ENCODE data around the gene GSG1L2. TPM values are rescaled to one million over a fixed set of nuclear protein-coding genes. Genes with fewer than 3 reads are reported as not detected.
"Not testable (repeated sequence)": the region's sequence is repeated elsewhere in the genome, so short reads cannot be mapped to it uniquely, and the experiment has no call there.

The GSG1L2 gene
- total and polyA plus RNA-seq, 2 donors from 2014 or later = not detected

DNA sequence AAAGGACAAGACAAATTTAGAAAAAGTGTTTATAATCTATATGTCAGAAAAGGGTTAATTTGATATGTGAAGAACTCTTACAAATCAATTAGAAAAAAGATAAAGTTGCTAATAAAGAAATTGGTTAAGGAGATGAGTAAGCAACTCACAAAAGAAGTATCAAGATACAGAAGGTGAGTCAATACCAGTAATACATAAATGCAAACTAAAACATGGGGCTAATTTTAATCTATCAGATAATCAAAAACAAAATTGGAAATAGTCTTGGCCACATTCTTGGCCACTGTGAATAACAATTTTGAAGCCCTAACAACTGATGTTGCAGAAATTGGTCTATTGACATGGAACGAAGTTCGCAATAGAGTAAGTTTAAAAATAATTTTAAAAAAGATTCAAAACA is 37.3 kb downstream of the GSG1L2 start:
- no peaks in the 10 kb centered on the region for H3K36me3 ChIP-seq (ENCODE audit: control insufficient read depth in 2 of 3, insufficient read depth in 3 of 3, low read length in 3 of 3)
- FAIRE-seq (no peak), DNase-seq (no peak)
- no peaks in the 10 kb centered on the region for H3K27me3 ChIP-seq (ENCODE audit: control insufficient read depth, insufficient read depth, low read length)
- intact Hi-C loops (cut with DNase I) = no loop called here
- no peak overlapping the region for H3K4me3 ChIP-seq (ENCODE audit: low read length in 3 of 3)
- H3K9me3 ChIP-seq (ENCODE audit: control insufficient read depth in 2 of 3, insufficient read depth in 1 of 3, low read length in 3 of 3) = no peaks in the 10 kb centered on the region
- TF ChIP-seq, protein P1, sequence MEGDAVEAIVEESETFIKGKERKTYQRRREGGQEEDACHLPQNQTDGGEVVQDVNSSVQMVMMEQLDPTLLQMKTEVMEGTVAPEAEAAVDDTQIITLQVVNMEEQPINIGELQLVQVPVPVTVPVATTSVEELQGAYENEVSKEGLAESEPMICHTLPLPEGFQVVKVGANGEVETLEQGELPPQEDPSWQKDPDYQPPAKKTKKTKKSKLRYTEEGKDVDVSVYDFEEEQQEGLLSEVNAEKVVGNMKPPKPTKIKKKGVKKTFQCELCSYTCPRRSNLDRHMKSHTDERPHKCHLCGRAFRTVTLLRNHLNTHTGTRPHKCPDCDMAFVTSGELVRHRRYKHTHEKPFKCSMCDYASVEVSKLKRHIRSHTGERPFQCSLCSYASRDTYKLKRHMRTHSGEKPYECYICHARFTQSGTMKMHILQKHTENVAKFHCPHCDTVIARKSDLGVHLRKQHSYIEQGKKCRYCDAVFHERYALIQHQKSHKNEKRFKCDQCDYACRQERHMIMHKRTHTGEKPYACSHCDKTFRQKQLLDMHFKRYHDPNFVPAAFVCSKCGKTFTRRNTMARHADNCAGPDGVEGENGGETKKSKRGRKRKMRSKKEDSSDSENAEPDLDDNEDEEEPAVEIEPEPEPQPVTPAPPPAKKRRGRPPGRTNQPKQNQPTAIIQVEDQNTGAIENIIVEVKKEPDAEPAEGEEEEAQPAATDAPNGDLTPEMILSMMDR (IDR thresholded peaks at IDR 0.05; ENCODE audit: borderline replicate concordance, extremely low read depth, insufficient read depth) = no peak
- H3K9ac ChIP-seq (ENCODE audit: low read length in 3 of 3) = no peak overlapping the region
- no peak overlapping the region for H3K27ac ChIP-seq (ENCODE audit: low read depth in 2 of 2, low read length in 2 of 2)
- H3K4me1 ChIP-seq (ENCODE audit: control insufficient read depth in 2 of 3, insufficient read depth in 2 of 3, low read depth in 1 of 3, low read length in 3 of 3) = no peaks in the 10 kb centered on the region

DNA sequence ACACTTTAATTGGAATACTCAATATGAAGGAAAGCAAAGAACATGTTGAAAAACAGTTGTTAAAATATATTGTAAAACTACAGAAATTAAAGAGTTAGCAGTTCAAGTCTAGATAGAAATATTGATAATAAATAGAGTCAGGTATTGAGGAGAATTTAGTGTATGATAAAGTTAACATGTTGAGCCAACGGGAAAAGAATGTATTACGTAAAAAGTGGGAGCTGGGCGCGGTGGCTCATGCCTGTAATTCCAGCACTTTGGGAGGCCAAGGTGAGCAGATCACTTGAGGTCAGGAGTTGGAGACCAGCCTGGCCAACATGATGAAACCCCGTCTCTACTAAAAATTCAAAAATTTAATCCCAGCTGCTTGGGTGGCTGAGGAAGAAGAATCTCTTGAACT is 38.4 kb downstream of the GSG1L2 start:
- H3K4me1 ChIP-seq (ENCODE audit: control insufficient read depth in 2 of 3, insufficient read depth in 2 of 3, low read depth in 1 of 3, low read length in 3 of 3); DNase-seq; H3K36me3 ChIP-seq (ENCODE audit: control insufficient read depth in 2 of 3, insufficient read depth in 3 of 3, low read length in 3 of 3); H3K4me3 ChIP-seq (ENCODE audit: low read length in 3 of 3); H3K9me3 ChIP-seq (ENCODE audit: control insufficient read depth in 2 of 3, insufficient read depth in 1 of 3, low read length in 3 of 3); H3K27me3 ChIP-seq (ENCODE audit: control insufficient read depth, insufficient read depth, low read length); H3K27ac ChIP-seq (ENCODE audit: low read depth in 2 of 2, low read length in 2 of 2); H3K9ac ChIP-seq (ENCODE audit: low read length in 3 of 3); FAIRE-seq; intact Hi-C loops (cut with DNase I): not testable (repeated sequence)

- intact Hi-C loops (cut with DNase I) = no loop called here
- Histone ChIP-seq H3K9me3 (ENCODE audit: control insufficient read depth in 2 of 3, insufficient read depth in 1 of 3, low read length in 3 of 3) (no peaks in the 10 kb centered on the region), H3K4me3 (ENCODE audit: low read length in 3 of 3) (no peak overlapping the region), H3K27ac (ENCODE audit: low read depth in 2 of 2, low read length in 2 of 2) (no peak overlapping the region), H3K9ac (ENCODE audit: low read length in 3 of 3) (no peak overlapping the region), H3K4me1 (ENCODE audit: control insufficient read depth in 2 of 3, insufficient read depth in 2 of 3, low read depth in 1 of 3, low read length in 3 of 3) (no peaks in the 10 kb centered on the region), H3K27me3 (ENCODE audit: control insufficient read depth, insufficient read depth, low read length) (no peaks in the 10 kb centered on the region), H3K36me3 (ENCODE audit: control insufficient read depth in 2 of 3, insufficient read depth in 3 of 3, low read length in 3 of 3) (no peaks in the 10 kb centered on the region)
- FAIRE-seq (no peak), DNase-seq (no peak)
- TF ChIP-seq, protein P1 (IDR thresholded peaks at IDR 0.05; ENCODE audit: borderline replicate concordance, extremely low read depth, insufficient read depth) = no peak
Measured at GRCh38 chr17:9783050-9783449, 38.8 kb downstream of the GSG1L2 start.

GRCh38 chr17:9780552-9780951 is 41.3 kb downstream of the GSG1L2 start:
- no peak for DNase-seq
- Histone ChIP-seq H3K9me3 (ENCODE audit: control insufficient read depth in 2 of 3, insufficient read depth in 1 of 3, low read length in 3 of 3) (no peaks in the 10 kb centered on the region), H3K4me3 (ENCODE audit: low read length in 3 of 3) (no peak overlapping the region), H3K4me1 (ENCODE audit: control insufficient read depth in 2 of 3, insufficient read depth in 2 of 3, low read depth in 1 of 3, low read length in 3 of 3) (no peaks in the 10 kb centered on the region), H3K36me3 (ENCODE audit: control insufficient read depth in 2 of 3, insufficient read depth in 3 of 3, low read length in 3 of 3) (no peaks in the 10 kb centered on the region), H3K9ac (ENCODE audit: low read length in 3 of 3) (no peak overlapping the region), H3K27ac (ENCODE audit: low read depth in 2 of 2, low read length in 2 of 2) (no peak overlapping the region), H3K27me3 (ENCODE audit: control insufficient read depth, insufficient read depth, low read length) (no peaks in the 10 kb centered on the region)
- TF ChIP-seq, protein P1 (IDR thresholded peaks at IDR 0.05; ENCODE audit: borderline replicate concordance, extremely low read depth, insufficient read depth) = no peak
- no peak for FAIRE-seq
- intact Hi-C loops (cut with DNase I) = no loop called here

Measured in kidney (tissue), 14 donors.